ENCODE results near the gene SMPDL3A. TPM values are rescaled to one million over a fixed set of nuclear protein-coding genes. Genes with fewer than 3 reads are reported as not detected.

Gene SMPDL3A
- total and polyA plus RNA-seq, 2 of the 8 experiments (the other 6 are each of a cell fraction or from before 2014, with no cell fraction given), result 3.5 to 3.9 TPM

DNA sequence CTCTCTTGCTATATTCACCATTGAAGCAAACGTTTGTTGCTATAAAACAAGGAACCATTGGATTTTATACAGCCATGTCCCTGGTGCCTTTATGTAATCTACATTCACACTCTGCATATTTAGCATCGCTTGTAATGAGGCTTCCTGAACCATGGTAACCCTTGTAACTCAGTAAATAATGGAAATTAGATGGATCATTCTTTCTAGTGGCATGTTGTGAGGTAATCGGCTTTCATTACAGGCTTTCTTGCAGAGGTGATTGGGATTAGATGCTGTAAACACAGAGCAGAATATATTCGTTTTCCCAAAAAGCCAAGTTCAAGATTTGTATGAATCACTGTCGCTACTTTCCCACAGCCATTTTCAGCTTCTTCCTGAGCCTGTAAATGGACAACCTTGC is 36.1 kb downstream of the SMPDL3A start:
- no peak overlapping the region for H3K4me3 ChIP-seq (ENCODE audit: extremely low read depth in 1 of 4, insufficient read depth in 2 of 4, low read depth in 3 of 4, low read length in 4 of 4)
- no peaks in the 10 kb centered on the region for H3K79me2 ChIP-seq (ENCODE audit: control insufficient read depth in 1 of 2, insufficient read depth in 2 of 2, low read length in 2 of 2)
- FAIRE-seq (no peak), DNase-seq (ENCODE audit: low read depth in 1 of 2, low spot score in 2 of 2) (no peak)
- no peak overlapping the region for H3K23ac ChIP-seq (ENCODE audit: insufficient read length)
- no peak overlapping the region for H3K27ac ChIP-seq (ENCODE audit: low read depth, low read length)
- no peaks in the 10 kb centered on the region for H4K20me1 ChIP-seq (replicated peaks in 1 of 2; ENCODE audit: control insufficient read depth in 1 of 2, insufficient read depth in 2 of 2, low read length in 2 of 2)
- TF ChIP-seq RBBP5 (IDR thresholded peaks at IDR 0.05; ENCODE audit: borderline replicate concordance, low read depth, low read length) (no peak), KDM1A (IDR thresholded peaks at IDR 0.05; ENCODE audit: borderline replicate concordance, low read length) (no peak), SP2 (IDR thresholded peaks at IDR 0.05; ENCODE audit: low read length) (no peak), CHD2 (IDR thresholded peaks at IDR 0.05; ENCODE audit: low read length) (no peak), BRCA1 (IDR thresholded peaks at IDR 0.05; ENCODE audit: low read depth, low read length) (no peak), SIX5 (IDR thresholded peaks at IDR 0.05; ENCODE audit: low read depth, low read length) (no peak), RNF2 (IDR thresholded peaks at IDR 0.05; ENCODE audit: borderline replicate concordance, low read depth, low read length, missing control alignments, poor library complexity, severe bottlenecking) (no peak), GABPA (IDR thresholded peaks at IDR 0.05; ENCODE audit: borderline replicate concordance, insufficient read depth, low read length) (no peak), GTF2F1 (IDR thresholded peaks at IDR 0.05; ENCODE audit: borderline replicate concordance, low read depth, low read length) (no peak), HDAC2 (IDR thresholded peaks at IDR 0.05; ENCODE audit: borderline replicate concordance in 1 of 2, low read depth in 2 of 2, low read length in 2 of 2) (no peak)
- no peak overlapping the region for H2BK12ac ChIP-seq (ENCODE audit: low read depth, low read length)
- no peaks in the 10 kb centered on the region for H3K79me1 ChIP-seq (ENCODE audit: low read depth, low read length)
- H2BK15ac ChIP-seq (ENCODE audit: low read length), result no peak overlapping the region
- no peak overlapping the region for H3K18ac ChIP-seq (ENCODE audit: extremely low read depth, low read length)
- no peak overlapping the region for H3K56ac ChIP-seq (replicated peaks; ENCODE audit: insufficient read length, low read depth, low read length)
- no peaks in the 10 kb centered on the region for H3K36me3 ChIP-seq (ENCODE audit: control insufficient read depth in 2 of 4, insufficient read depth in 4 of 4, low read length in 3 of 4)
- H3K4ac ChIP-seq (replicated peaks; ENCODE audit: insufficient read length, low read depth, low read length), result no peak overlapping the region
- no peak overlapping the region for H3K4me2 ChIP-seq (ENCODE audit: insufficient read depth in 1 of 2, low read depth in 2 of 2, low read length in 2 of 2)
- ChIA-PET POLR2A (ENCODE audit: partially characterized antibody) (interaction anchor here (0.6 kb wide), 1 partner anchor 36 kb away, joined by 4 read pairs; the partner anchor contains the start of gene SMPDL3A), CTCF (ENCODE audit: partially characterized antibody) (interaction anchor here (0.8 to 2.8 kb wide), 3 partner anchors 10 to 32 kb away, joined by 3 to 18 read pairs (median 4); no protein-coding TSS in a partner anchor)
- no peak overlapping the region for H3K14ac ChIP-seq (ENCODE audit: insufficient read length)
- no peak overlapping the region for H4K91ac ChIP-seq (replicated peaks; ENCODE audit: insufficient read length, low read length)
- H3K9me3 ChIP-seq (ENCODE audit: insufficient read depth in 2 of 2, low read depth in 1 of 2, low read length in 1 of 2), result no peaks in the 10 kb centered on the region
- H2BK20ac ChIP-seq (ENCODE audit: low read length), result no peak overlapping the region
- no peak overlapping the region for H4K8ac ChIP-seq (ENCODE audit: extremely low read depth, insufficient read depth, low read length)
- WGBS, 2 experiments (ENCODE audit: extremely low coverage in 1 of 2, insufficient coverage in 1 of 2, insufficient read length in 1 of 2, insufficient replicate concordance in 2 of 2, low coverage in 1 of 2, low lambda C conversion rate in 2 of 2, missing lambda C conversion rate in 1 of 2), result 76% methylated on average over 5 of the region's 5 CpGs; no CpG with 5 or more reads in 1 of the 2 experiments
- H3K27me3 ChIP-seq (replicated peaks in 1 of 4; ENCODE audit: control insufficient read depth in 3 of 4, extremely low read depth in 1 of 4, insufficient read depth in 3 of 4, low read length in 3 of 4), result no peaks in the 10 kb centered on the region
- H3K4me1 ChIP-seq (replicated peaks in 1 of 4; ENCODE audit: control insufficient read depth in 3 of 4, insufficient read depth in 4 of 4, low read length in 3 of 4), result peaks cover 0 to 11% (median 8%) of the 10 kb centered on the region in 4 experiments; a peak in 4 of 7 replicates
- H2AFZ ChIP-seq (ENCODE audit: low read length), result 0 out of 2 replicates have a peak overlapping the region, but pooled peaks have one; percentile 25
- no peak overlapping the region for H4K5ac ChIP-seq (ENCODE audit: insufficient read length, low read depth, low read length)
- H3K9ac ChIP-seq (replicated peaks in 1 of 4; ENCODE audit: extremely low read depth in 1 of 4, low read depth in 3 of 4, low read length in 3 of 4), result no peak overlapping the region
- no peak overlapping the region for H2BK120ac ChIP-seq (replicated peaks; ENCODE audit: low read depth, low read length)
- no peak overlapping the region for H2BK5ac ChIP-seq (ENCODE audit: low read depth, low read length)
- H2AK5ac ChIP-seq (ENCODE audit: low read depth, low read length), result no peak overlapping the region
- H3K23me2 ChIP-seq (ENCODE audit: low read depth, low read length), result no peaks in the 10 kb centered on the region

Data from H1 (cell line).